ENCODE measurements around the gene PTX4.

The PTX4 gene

GRCh38 chr16:1458977-1459341 lies 29.8 kb downstream of the PTX4 start:
- DNase-seq: no peak

- DNase-seq: peak; percentile 9
These were observed 30.3 kb downstream of the PTX4 start for GRCh38 chr16:1458336-1458976.

GRCh38 chr16:1457489-1458245 lies 31.1 kb downstream of the PTX4 start:
- no peak for DNase-seq

- no peak for DNase-seq
These were observed 31.8 kb downstream of the PTX4 start for GRCh38 chr16:1456951-1457350.

- no peak for DNase-seq
These were observed 33.3 kb downstream of the PTX4 start for GRCh38 chr16:1455190-1456171.

GRCh38 chr16:1454561-1454960 lies 34.2 kb downstream of the PTX4 start:
- no peak for DNase-seq

GRCh38 chr16:1453316-1453715 lies 35.4 kb downstream of the PTX4 start:
- DNase-seq: no peak

- no peak for DNase-seq
These were observed 36.2 kb downstream of the PTX4 start for GRCh38 chr16:1452530-1452929.

GRCh38 chr16:1451702-1452392 lies 36.9 kb downstream of the PTX4 start:
- no peak for DNase-seq

- no peak for DNase-seq
These were observed 37.9 kb downstream of the PTX4 start for GRCh38 chr16:1450841-1451240.

GRCh38 chr16:1450218-1450617 lies 38.5 kb downstream of the PTX4 start:
- no peak for DNase-seq

- DNase-seq: no peak
These were observed 39.4 kb downstream of the PTX4 start for GRCh38 chr16:1449201-1449788.

GRCh38 chr16:1448536-1449116 lies 40.1 kb downstream of the PTX4 start:
- no peak for DNase-seq

GRCh38 chr16:1447965-1448364 lies 40.8 kb downstream of the PTX4 start:
- no peak for DNase-seq

GRCh38 chr16:1446296-1447080 lies 42.3 kb downstream of the PTX4 start:
- DNase-seq: no peak

- no peak for DNase-seq
These were observed 43.1 kb downstream of the PTX4 start for GRCh38 chr16:1445518-1446203.

- DNase-seq: no peak
These were observed 43.8 kb downstream of the PTX4 start for GRCh38 chr16:1444730-1445517.

- DNase-seq: no peak
These were observed 44.6 kb downstream of the PTX4 start, which contains the start of gene CCDC154 for GRCh38 chr16:1443980-1444729. Gene CCDC154, minus strand, starts transcription at chr16:1444556. Its CDS starts 234 bp downstream, at chr16:1444322.

Measured in fibroblast of skin of scalp (primary cell).